K562 (cell line): Measurements from ENCODE around the gene CTIF. TPM values are rescaled to one million over a fixed set of nuclear protein-coding genes. Genes with fewer than 3 reads are reported as not detected.

Experiments used
- ATAC-seq: fragments of 200-7000 bp; cut with Tn5 transposase; 3 replicates; pipeline ENCODE4 v1.9.1; 2020; ENCODE audit warnings: moderate library complexity
- BruUV-seq: library from RNA; stranded (reverse); fragments of 400-500 nt; replicated peaks from 2 replicates; lab custom pipeline; 2021; lab: Mats Ljungman, UMichigan
- CTCF ChIA-PET: fragments of 300-600 bp; formaldehyde crosslinking; extraction: SDS; loops from one replicate; lab custom pipeline; 2021; ENCODE audit warnings: low intra/inter-chr PET ratio; lab: Yijun Ruan, JAX
- POLR2A ChIA-PET: fragments of 300-600, 350-650 bp; sonication (Branson Sonifier 250); formaldehyde crosslinking; extraction: SDS; loops from one replicate; lab custom pipeline; 2021; ENCODE audit warnings: antibody characterized with exemption, inconsistent platforms; lab: Yijun Ruan, JAX
- DNase-seq, 4 experiments: peaks; one replicate each; pipeline versions ENCODE4 v3.0.0 to v3.0.0-alpha.2; 2011 to 2018; ENCODE audit warnings: low spot score in 3 of 4, mixed read lengths in 3 of 4; ENCODE audit errors: extremely low read depth in 1 of 4
- FAIRE-seq: peaks from 2 replicates; lab custom pipeline; 2011; peaks lifted over from hg19 to GRCh38; lab: Jason Lieb, UNC
- H2AFZ ChIP-seq: 2 replicates; pipeline ENCODE4 v1.6.0; 2011; ENCODE audit warnings: low read depth, low read length, control low read depth, inconsistent platforms
- H3K27ac ChIP-seq: fragments of 200-600 bp; 3 replicates; pipeline ENCODE4 v1.8.0; 2011; ENCODE audit warnings: low read depth, mild to moderate bottlenecking, control low read depth, inconsistent platforms, low read length, moderate library complexity, mixed read lengths; ENCODE audit errors: extremely low read depth
- H3K27me3 ChIP-seq, 2 experiments: fragments of 300-600 bp in 1 of 2; 2 replicates in 1 of 2; 3 replicates in 1 of 2; pipeline versions ENCODE4 v1.6.0 to v1.8.0; 2011; ENCODE audit warnings: inconsistent platforms in 2 of 2, low read length in 2 of 2, mild to moderate bottlenecking in 1 of 2, mixed read lengths in 1 of 2, moderate library complexity in 1 of 2; ENCODE audit not compliant: control insufficient read depth in 2 of 2, insufficient read depth in 2 of 2
- H3K36me3 ChIP-seq: fragments of 300-600 bp; 3 replicates; pipeline ENCODE4 v1.8.0; 2011; ENCODE audit warnings: mild to moderate bottlenecking, low read length, inconsistent platforms; ENCODE audit not compliant: control insufficient read depth, insufficient read depth
- H3K4me1 ChIP-seq, 2 experiments: fragments of 200-600 bp in 1 of 2; replicated peaks in 1 of 2; 2 replicates in 1 of 2; 3 replicates in 1 of 2; pipeline versions ENCODE4 v1.5.1 to v1.8.0; 2011; ENCODE audit warnings: inconsistent platforms in 2 of 2, low read length in 2 of 2, mild to moderate bottlenecking in 1 of 2, mixed read lengths in 1 of 2, moderate library complexity in 1 of 2; ENCODE audit not compliant: control insufficient read depth in 2 of 2, insufficient read depth in 2 of 2
- H3K4me2 ChIP-seq: 2 replicates; pipeline ENCODE4 v1.6.1; 2011; ENCODE audit warnings: low read length, control low read depth, inconsistent platforms, mixed read lengths; ENCODE audit not compliant: insufficient read depth
- H3K4me3 ChIP-seq: fragments of 200-600 bp; sonication (generic), shearing (Covaris generic); 2 replicates; pipeline ENCODE4 v1.5.1; 2016; ENCODE audit warnings: control low read depth, inconsistent platforms
- H3K79me2 ChIP-seq: fragments of 200-600 bp; 3 replicates; pipeline ENCODE4 v1.8.0; 2011; ENCODE audit warnings: low read length, inconsistent platforms; ENCODE audit not compliant: control insufficient read depth, insufficient read depth
- H3K9ac ChIP-seq, 2 experiments: 2 replicates each; pipeline versions ENCODE4 v1.6.0 to v1.6.1; 2011; ENCODE audit warnings: low read depth in 2 of 2, low read length in 2 of 2, control low read depth in 1 of 2, inconsistent platforms in 1 of 2, mild to moderate bottlenecking in 1 of 2, mixed read lengths in 1 of 2; ENCODE audit not compliant: insufficient read depth in 1 of 2
- H3K9me1 ChIP-seq: one replicate; pipeline ENCODE4 v1.6.0; 2011; ENCODE audit warnings: inconsistent platforms, mild to moderate bottlenecking, low read length, moderate library complexity; ENCODE audit not compliant: control insufficient read depth, insufficient read depth
- H3K9me3 ChIP-seq: replicated peaks from 2 replicates; pipeline ENCODE4 v1.5.1; 2011; ENCODE audit warnings: low read depth, low read length, inconsistent platforms; ENCODE audit not compliant: control insufficient read depth, insufficient read depth
- H4K20me1 ChIP-seq: replicated peaks from 2 replicates; pipeline ENCODE4 v1.6.1; 2011; ENCODE audit warnings: low read length, inconsistent platforms, mixed read lengths; ENCODE audit not compliant: control insufficient read depth, insufficient read depth
- E2F1 ChIP-seq: sonication (generic); formaldehyde crosslinking; IDR thresholded peaks from 2 replicates; pipeline ENCODE4 v1.8.1; 2023; ENCODE audit warnings: mild to moderate bottlenecking, missing genetic modification reagents, moderate library complexity
- ESRRB ChIP-seq: fragments of 250-450 bp; sonication (Bioruptor Pico); IDR thresholded peaks from 2 replicates; pipeline ENCODE4 v1.5.0; 2020; ENCODE audit warnings: mild to moderate bottlenecking, moderate library complexity, borderline replicate concordance
- GTF3C2 ChIP-seq: IDR thresholded peaks from 3 replicates; pipeline ENCODE4 v1.6.1; 2011; ENCODE audit warnings: borderline replicate concordance, mild to moderate bottlenecking, moderate library complexity; ENCODE audit not compliant: insufficient read length; ENCODE audit errors: extremely low read depth
- MED1 ChIP-seq: sonication (generic); formaldehyde crosslinking; IDR thresholded peaks from 2 replicates; pipeline ENCODE4 v1.8.1; 2023; ENCODE audit warnings: missing genetic modification reagents, borderline replicate concordance
- POLR2AphosphoS5 ChIP-seq: IDR thresholded peaks from 2 replicates; pipeline ENCODE4 v1.6.1; 2011; ENCODE audit warnings: mild to moderate bottlenecking, low read depth, low read length, moderate library complexity; ENCODE audit not compliant: control insufficient read depth, insufficient read depth
- PTTG1 ChIP-seq: fragments of 450-650 bp; IDR thresholded peaks from 2 replicates; pipeline ENCODE4 v1.6.1; 2016; ENCODE audit warnings: low read depth, mild to moderate bottlenecking, missing genetic modification characterization, missing compliant biosample characterization
- ZC3H4 ChIP-seq: sonication (generic); formaldehyde crosslinking; IDR thresholded peaks from 2 replicates; pipeline ENCODE4 v1.9.0; 2021; ENCODE audit warnings: missing genetic modification reagents, borderline replicate concordance
- ZNF354B ChIP-seq: fragments of 250-450 bp; sonication (Bioruptor Pico); IDR thresholded peaks from 2 replicates; pipeline ENCODE4 v1.4.0; 2020
- ZNF830 ChIP-seq: fragments of 250-450 bp; sonication (Bioruptor Pico); IDR thresholded peaks from 2 replicates; pipeline ENCODE4 v1.5.0; 2021; ENCODE audit warnings: mild to moderate bottlenecking
- ZSCAN29 ChIP-seq: fragments of 450-650 bp; IDR thresholded peaks from 2 replicates; pipeline ENCODE4 v1.6.1; 2017
- WGBS: fragments of 100-300 bp; shearing (Covaris generic); methylation state at CpG from one replicate; pipeline ENCODE4 v1.1.6; 2016; ENCODE audit warnings: low coverage, mixed read lengths; ENCODE audit not compliant: insufficient coverage; ENCODE audit errors: missing lambda C conversion rate; 5-methylcytosine and 5-hydroxymethylcytosine counted together
- in situ Hi-C: fragments of 300-500 bp; cut with MboI; formaldehyde crosslinking; loops from 4 replicates; pipeline ENCODE4 v1.15.0; 2018; ENCODE audit warnings: inconsistent platforms, mixed read lengths
- intact Hi-C: fragments of 100-400 bp; cut with micrococcal nuclease; formaldehyde crosslinking; loops from 2 replicates; pipeline ENCODE4 v1.14.2; 2022
- polyA plus RNA-seq, 8 experiments: library from polyadenylated mRNA; depleted of rRNA in 4 of 8; stranded (reverse) in 5 of 8; unstranded in 3 of 8; fragments of >200 nt; fragmentation: Nextera tagmentation in 2 of 8; fragmentation: Illumina TruSeq in 1 of 8; extraction: Ambion mirVana in 2 of 8; extraction: Trizol in 1 of 8; gene quantifications; 2 replicates each; pipeline versions ENCODE4 v1.2.1 to v1.2.3, GENCODE V29; 2011 to 2014; ENCODE audit warnings: inconsistent platforms in 1 of 8, missing spikeins in 1 of 8
- total RNA-seq, 7 experiments: library from RNA; depleted of rRNA in 6 of 7; stranded (reverse); fragments of >200 nt in 6 of 7; fragmentation: Illumina TruSeq in 2 of 7; extraction: Trizol in 2 of 7; gene quantifications; 2 replicates each; pipeline versions ENCODE4 v1.2.1 to v1.2.3, GENCODE V29; 2011 to 2021; ENCODE audit warnings: low replicate concordance in 1 of 7
- TF ChIP-seq, protein P1 (sequence below): fragments of 450-650 bp; IDR thresholded peaks from 2 replicates; pipeline ENCODE4 v1.6.1; 2014; ENCODE audit warnings: low read depth, mild to moderate bottlenecking, moderate library complexity, borderline replicate concordance

The CTIF gene
- total and polyA plus RNA-seq, 9 of the 15 experiments (the other 6 are each of a cell fraction or from before 2014, with no cell fraction given), result 0.17 to 11.5 (median 2.2) TPM

GRCh38 chr18:48705043-48705442 lies 166.2 kb downstream of the CTIF start:
- Histone ChIP-seq H2AFZ (no peak overlapping the region), H3K9ac (no peak overlapping the region), H3K79me2 (no peaks in the 10 kb centered on the region), H3K4me2 (no peak overlapping the region), H3K27me3 (no peaks in the 10 kb centered on the region), H3K36me3 (no peaks in the 10 kb centered on the region), H4K20me1 (no peaks in the 10 kb centered on the region), H3K4me1 (peaks cover 3 to 9% of the 10 kb centered on the region in 2 experiments; a peak in 3 of 5 replicates), H3K27ac (no peak overlapping the region), H3K9me1 (no peaks in the 10 kb centered on the region), H3K4me3 (no peak overlapping the region), H3K9me3 (no peaks in the 10 kb centered on the region)
- CTCF ChIA-PET, result no interaction called here
- 53% methylated on average over 5 of the region's 7 CpGs for WGBS
- POLR2A ChIA-PET, result no interaction called here
- BruUV-seq, result no TSS peak
- intact Hi-C loops (no loop called here), in situ Hi-C loops (no loop called here)
- no peak for FAIRE-seq
- no peak for ATAC-seq
- TF ChIP-seq PTTG1 (no peak), ZNF354B (CRISPR knock-in tag) (no peak), ZSCAN29 (no peak), MED1 (no peak), GTF3C2 (no peak), ESRRB (CRISPR knock-in tag) (no peak), POLR2AphosphoS5 (no peak), E2F1 (CRISPR knock-in tag) (no peak), ZC3H4 (no peak), ZNF830 (CRISPR knock-in tag) (no peak)
- TF ChIP-seq, protein P1, sequence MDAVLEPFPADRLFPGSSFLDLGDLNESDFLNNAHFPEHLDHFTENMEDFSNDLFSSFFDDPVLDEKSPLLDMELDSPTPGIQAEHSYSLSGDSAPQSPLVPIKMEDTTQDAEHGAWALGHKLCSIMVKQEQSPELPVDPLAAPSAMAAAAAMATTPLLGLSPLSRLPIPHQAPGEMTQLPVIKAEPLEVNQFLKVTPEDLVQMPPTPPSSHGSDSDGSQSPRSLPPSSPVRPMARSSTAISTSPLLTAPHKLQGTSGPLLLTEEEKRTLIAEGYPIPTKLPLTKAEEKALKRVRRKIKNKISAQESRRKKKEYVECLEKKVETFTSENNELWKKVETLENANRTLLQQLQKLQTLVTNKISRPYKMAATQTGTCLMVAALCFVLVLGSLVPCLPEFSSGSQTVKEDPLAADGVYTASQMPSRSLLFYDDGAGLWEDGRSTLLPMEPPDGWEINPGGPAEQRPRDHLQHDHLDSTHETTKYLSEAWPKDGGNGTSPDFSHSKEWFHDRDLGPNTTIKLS, result no peak
- no peak for DNase-seq
